GM15510 (cell line): ENCODE results near the gene OR10A4.

Source experiments
- POLR2A ChIP-seq: IDR thresholded peaks from 3 replicates; pipeline ENCODE4 v1.6.1; 2011; ENCODE audit warnings: borderline replicate concordance; ENCODE audit not compliant: insufficient read length; ENCODE audit errors: extremely low read depth

Gene OR10A4

DNA sequence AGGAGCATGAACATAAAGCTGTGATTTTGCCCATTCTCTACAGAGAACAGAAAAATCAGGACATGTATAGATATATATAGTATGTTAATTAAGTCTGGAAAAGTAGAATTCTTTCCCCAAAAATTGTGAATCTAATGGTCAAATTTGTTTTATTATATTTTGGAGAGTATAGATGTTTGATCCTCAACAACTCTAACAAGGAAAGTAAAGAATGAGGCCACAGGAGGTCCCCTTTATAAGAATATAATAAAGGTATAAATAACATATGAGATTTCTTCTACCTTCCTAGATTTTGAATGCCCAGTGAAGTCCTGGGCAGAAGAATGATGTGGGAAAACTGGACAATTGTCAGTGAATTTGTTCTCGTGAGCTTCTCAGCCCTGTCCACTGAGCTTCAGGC is at the start of gene OR10A4:
OR10A4 (plus strand) TSS at position 301 of the 400 bp plus-strand sequence; CDS start at position 324, 23 bp downstream.
- no peak for TF ChIP-seq POLR2A

DNA sequence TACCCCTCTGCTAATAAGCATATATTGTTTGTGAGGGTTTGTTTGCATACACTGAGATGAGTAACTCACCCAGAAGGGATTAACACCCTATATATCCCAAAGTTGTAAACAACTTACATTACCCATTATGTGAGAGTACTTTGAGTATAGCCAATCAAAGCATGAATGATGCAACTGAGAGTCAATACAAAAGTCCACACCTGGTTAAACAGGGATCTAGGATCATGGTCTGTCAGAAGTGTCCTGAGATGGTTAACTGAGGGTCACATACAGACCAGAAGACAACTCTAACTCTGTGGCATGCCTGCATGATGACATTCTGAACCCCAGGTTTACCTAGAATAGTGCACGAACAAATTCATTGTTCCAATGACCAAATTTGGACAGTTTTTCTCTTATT is 48.3 kb upstream of the OR10A4 start:
- TF ChIP-seq POLR2A = no peak

GRCh38 chr11:6833356-6833755 is 43.1 kb upstream of the OR10A4 start:
- no peak for TF ChIP-seq POLR2A

- no peak for TF ChIP-seq POLR2A
Measured at GRCh38 chr11:6834021-6834420, 42.4 kb upstream of the OR10A4 start.

DNA sequence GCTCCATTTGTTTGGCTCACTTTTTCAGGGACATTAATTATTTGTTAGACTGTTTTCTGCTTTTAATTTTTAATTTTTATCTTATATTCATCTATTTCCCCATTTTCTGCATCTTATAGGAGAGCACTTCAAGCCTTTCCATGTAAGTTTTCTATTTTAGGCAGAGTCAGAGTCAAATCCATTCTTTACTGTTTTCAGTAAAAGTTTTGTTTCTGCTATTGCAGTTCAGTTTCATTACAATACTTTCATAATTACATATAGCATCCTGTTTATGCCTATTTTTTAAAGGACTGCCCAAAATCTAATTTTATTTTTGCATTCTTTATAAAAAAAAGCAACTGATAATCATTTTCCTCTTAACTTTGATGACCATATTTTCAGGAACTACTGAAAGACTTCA is 34.7 kb upstream of the OR10A4 start:
- TF ChIP-seq POLR2A = no peak

DNA sequence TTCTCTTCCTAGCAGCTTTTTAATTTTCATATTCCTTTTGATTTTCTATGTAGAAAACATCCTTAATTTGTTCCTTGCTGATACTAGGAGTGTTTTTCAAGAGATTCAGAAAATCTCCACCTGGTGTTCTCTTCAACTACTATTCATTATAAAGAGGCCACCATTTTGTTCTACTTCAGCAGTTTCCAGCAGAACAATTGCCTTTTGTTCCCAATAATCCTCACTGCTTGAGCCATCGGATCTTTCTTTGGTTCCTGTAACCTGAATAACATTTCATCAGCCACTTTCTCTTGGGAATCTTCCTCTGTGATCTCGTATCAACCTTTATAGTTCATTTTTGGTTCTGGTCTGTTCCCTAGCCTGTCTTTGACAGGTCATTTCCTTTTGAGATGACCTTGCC is 32.8 kb upstream of the OR10A4 start:
- no peak for TF ChIP-seq POLR2A

DNA sequence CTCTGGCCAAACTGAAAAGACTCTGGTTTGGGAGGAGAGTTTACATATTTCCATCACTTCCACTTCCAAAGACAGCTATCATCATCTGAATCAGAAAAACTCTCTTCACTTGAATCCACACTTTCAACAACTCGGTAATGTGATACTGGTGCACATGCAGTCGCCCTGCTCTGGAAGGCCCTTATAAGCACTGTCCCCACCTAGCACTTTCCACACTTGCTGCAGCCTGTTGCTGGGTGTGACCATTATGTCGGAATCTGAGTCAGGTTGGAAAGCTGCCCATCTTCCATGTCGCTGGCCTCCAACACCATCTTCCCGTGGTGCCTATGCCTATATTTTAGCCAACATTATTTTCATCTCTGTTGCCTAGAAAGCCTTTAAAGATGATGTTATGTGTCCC is 32.1 kb upstream of the OR10A4 start:
- no peak for TF ChIP-seq POLR2A

DNA sequence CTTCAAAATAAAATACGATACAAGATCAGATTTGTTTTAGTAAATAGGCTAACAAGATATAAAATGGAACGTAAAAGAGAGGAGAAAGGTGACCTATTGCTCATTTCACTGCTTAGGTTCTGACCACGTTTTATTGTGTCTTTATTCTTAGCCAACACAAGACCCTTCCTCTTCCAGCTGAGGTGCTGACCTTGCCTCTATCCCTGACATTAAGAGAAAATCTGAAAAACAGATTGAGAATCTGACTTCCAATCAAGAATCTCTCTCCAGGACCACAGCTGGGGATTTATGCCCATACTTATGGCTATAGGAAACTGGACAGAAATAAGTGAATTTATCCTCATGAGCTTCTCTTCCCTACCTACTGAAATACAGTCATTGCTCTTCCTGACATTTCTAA is 31.0 kb upstream of the OR10A4 start, which contains the start of gene OR10A5:
OR10A5 (plus strand) TSS at position 301 of the 400 bp plus-strand sequence; CDS start at position 301, 0 bp downstream.
- no peak for TF ChIP-seq POLR2A

DNA sequence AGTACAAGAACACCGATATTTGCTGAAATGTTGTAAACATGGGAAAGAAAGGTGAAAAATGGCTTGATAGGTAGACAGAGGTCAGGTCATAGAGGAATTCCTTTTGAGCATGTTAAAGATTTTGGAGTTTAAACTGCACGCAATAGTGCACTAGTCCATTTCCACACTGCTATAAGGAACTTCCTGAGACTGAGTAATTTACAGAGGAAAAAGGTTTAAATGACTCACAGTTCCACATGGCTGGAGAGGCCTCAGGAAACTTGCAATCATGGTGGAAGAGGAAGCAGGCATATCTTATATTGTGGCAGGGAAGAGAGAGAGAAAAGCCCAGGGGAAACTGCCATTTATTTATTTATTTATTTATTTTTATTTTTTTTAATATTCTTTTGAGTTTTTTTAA is 25.9 kb upstream of the OR10A4 start:
- no peak for TF ChIP-seq POLR2A

DNA sequence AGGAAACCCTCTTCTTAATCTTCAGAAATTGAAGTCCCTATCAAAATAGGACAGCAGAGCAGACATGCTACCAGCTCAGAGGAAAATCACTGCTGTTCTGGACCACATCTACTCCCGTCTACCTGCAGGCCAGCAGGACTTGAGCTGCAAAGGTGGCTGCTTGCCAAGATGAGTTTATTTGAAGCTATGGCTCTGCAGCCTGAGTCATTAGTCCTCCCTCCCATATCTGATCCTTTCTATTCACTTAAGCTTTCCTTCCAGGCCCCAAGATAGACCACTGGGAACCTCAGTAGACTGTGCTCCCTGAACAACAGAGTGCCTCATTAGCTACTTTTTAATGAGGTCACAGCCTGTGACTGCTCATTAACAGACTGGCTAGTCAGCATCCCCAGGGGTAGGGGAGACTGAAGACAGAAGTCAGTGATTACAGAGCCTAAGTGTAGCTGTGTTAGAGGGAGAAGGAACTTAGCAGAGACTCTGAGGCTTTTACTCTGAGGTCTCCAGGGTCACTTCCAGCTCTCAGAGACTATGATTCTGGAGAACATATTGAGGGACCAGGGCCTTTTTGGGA is 20.4 kb upstream of the OR10A4 start:
- TF ChIP-seq POLR2A = no peak

DNA sequence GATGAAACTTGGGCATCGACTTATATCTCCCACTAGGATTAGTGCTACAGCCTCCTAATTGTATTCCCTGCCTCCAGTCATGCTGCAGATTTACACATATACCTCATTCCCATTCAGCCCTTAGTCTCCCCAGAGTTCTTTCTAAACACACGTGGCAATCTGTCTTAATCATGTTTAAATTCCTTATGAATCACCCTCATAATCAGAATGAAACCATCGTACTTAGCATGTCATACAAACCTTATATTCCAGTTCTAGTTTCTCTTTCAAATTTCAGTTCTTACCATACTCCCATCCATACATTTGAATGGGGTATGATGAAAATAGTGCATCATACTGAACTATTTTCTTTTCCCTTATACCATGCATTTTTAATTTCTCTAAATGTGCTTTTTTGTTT is 19.6 kb upstream of the OR10A4 start:
- no peak for TF ChIP-seq POLR2A

- no peak for TF ChIP-seq POLR2A
Measured at GRCh38 chr11:6862961-6863360, 13.5 kb upstream of the OR10A4 start, which contains the start of gene OR10A2. Gene OR10A2, plus strand, starts transcription at chr11:6863057. Its CDS starts 6,698 bp downstream, at chr11:6869755.

DNA sequence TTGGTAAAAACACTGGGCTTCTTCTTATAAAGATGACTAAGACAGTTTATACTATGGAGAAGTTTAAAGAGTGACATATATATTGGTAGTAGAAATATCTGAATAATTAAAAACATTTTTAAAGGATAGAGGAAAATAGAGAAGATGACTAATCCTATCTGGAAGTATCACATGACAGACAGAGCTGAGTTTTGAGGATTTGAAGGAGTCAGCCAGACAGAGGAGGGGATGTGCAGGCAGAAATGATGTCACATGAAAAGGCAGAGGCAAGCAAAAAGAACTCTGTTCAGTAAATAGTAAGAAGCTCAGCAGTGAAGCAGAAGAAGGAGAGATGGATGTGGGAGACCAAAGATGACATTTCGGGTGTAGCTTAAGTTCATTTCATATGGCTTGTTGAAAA is 12.0 kb upstream of the OR10A4 start:
- TF ChIP-seq POLR2A = no peak

GRCh38 chr11:6871278-6871677 is 5.1 kb upstream of the OR10A4 start:
- no peak for TF ChIP-seq POLR2A

DNA sequence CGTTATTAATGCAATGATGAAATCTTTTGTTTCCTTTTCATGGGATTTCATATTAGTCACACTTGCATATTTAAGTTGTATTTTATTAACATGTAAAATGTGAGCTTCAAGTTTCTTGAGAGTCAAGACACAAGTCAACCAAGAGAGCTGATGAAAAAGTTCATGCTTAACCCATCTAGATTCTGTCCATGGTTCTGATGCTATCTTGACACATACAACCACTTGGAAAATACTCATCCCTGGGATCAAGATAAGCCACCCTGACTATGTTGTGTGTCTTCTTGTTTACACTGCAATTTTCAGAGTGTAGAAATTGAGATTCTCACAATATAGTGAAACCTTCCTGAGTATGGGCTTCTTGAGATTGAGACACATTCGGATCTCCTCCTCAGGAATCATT is 664 bp upstream of the OR10A4 start:
- no peak for TF ChIP-seq POLR2A

- no peak for TF ChIP-seq POLR2A
Measured at GRCh38 chr11:6876914-6877313, 489 bp downstream of the OR10A4 start.

DNA sequence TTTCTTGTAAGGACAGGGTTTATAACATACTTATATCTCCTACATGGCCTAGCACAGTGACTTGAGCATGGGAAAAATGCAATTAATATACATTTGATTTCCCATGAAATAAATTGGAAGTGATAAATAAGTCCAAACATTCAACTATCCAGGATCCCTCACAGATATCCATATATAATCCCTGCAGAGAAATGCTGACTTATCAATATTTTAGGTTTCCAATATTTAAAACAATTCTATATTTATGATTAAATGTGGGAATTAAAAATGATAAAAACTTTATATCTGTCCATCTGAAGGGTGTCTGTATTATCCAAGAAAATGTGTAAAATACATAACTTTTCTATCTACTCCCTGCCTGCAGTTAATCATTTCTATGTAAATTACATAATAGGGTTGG is 6.3 kb downstream of the OR10A4 start:
- TF ChIP-seq POLR2A = no peak
